ENCODE measurements around the gene SERF1A.
"Not testable (repeated sequence)": the region's sequence is repeated elsewhere in the genome, so short reads cannot be mapped to it uniquely, and the experiment has no call there.

The SERF1A gene

GRCh38 chr5:70900533-70901271 lies at the start of gene SERF1A:
TSS of gene SERF1A (plus strand) at chr5:70900669. CDS start at chr5:70900870, 201 bp downstream.
- not testable (repeated sequence) for DNase-seq (ENCODE audit: low read depth in 3 of 3, low spot score in 1 of 3)

GRCh38 chr5:70866778-70867177 lies 33.7 kb upstream of the SERF1A start:
- not testable (repeated sequence) for DNase-seq (ENCODE audit: low read depth in 3 of 3, low spot score in 1 of 3)

- not testable (repeated sequence) for DNase-seq (ENCODE audit: low read depth in 3 of 3, low spot score in 1 of 3)
Observed at GRCh38 chr5:70870626-70871025, 29.8 kb upstream of the SERF1A start.

GRCh38 chr5:70896076-70896475 lies 4.4 kb upstream of the SERF1A start:
- not testable (repeated sequence) for DNase-seq (ENCODE audit: low read depth in 3 of 3, low spot score in 1 of 3)

GRCh38 chr5:70901272-70901571 lies 753 bp downstream of the SERF1A start:
- DNase-seq (ENCODE audit: low read depth in 3 of 3, low spot score in 1 of 3): not testable (repeated sequence)

- not testable (repeated sequence) for DNase-seq (ENCODE audit: low read depth in 3 of 3, low spot score in 1 of 3)
Observed at GRCh38 chr5:70906624-70907023, 6.2 kb downstream of the SERF1A start.

GRCh38 chr5:70916829-70917228 lies 16.4 kb downstream of the SERF1A start:
- DNase-seq (ENCODE audit: low read depth in 3 of 3, low spot score in 1 of 3): not testable (repeated sequence)

GRCh38 chr5:70925211-70925562 lies 24.7 kb downstream of the SERF1A start:
- not testable (repeated sequence) for DNase-seq (ENCODE audit: low read depth in 3 of 3, low spot score in 1 of 3)

- not testable (repeated sequence) for DNase-seq (ENCODE audit: low read depth in 3 of 3, low spot score in 1 of 3)
Observed at GRCh38 chr5:70931709-70932368, 31.4 kb downstream of the SERF1A start.

GRCh38 chr5:70932560-70932959 lies 32.1 kb downstream of the SERF1A start:
- DNase-seq (ENCODE audit: low read depth in 3 of 3, low spot score in 1 of 3): not testable (repeated sequence)

- DNase-seq (ENCODE audit: low read depth in 3 of 3, low spot score in 1 of 3): not testable (repeated sequence)
Observed at GRCh38 chr5:70953068-70953467, 52.6 kb downstream of the SERF1A start.

Measured in stimulated activated CD4-positive, alpha-beta T cell treated with anti-CD3 and anti-CD28 coated beads, TNF-alpha, amount 100 ng/mL, for 1 hour (primary cell).